ENCODE results near the gene CCDC15.
"Not testable (repeated sequence)": the region's sequence is repeated elsewhere in the genome, so short reads cannot be mapped to it uniquely, and the experiment has no call there.

Gene CCDC15

GRCh38 chr11:125001079-125001778 is 47.2 kb downstream of the CCDC15 start:
- DNase-seq (ENCODE audit: low spot score) = no peak

- DNase-seq (ENCODE audit: low spot score) = no peak
Observed at GRCh38 chr11:125001849-125002248, 47.8 kb downstream of the CCDC15 start.

GRCh38 chr11:125005491-125005890 is 51.5 kb downstream of the CCDC15 start:
- DNase-seq (ENCODE audit: low spot score) = no peak

GRCh38 chr11:125016413-125016812 is 62.4 kb downstream of the CCDC15 start:
- no peak for DNase-seq (ENCODE audit: low spot score)

GRCh38 chr11:125020342-125020741 is 66.3 kb downstream of the CCDC15 start:
- DNase-seq (ENCODE audit: low spot score) = no peak

GRCh38 chr11:125022551-125022950 is 68.5 kb downstream of the CCDC15 start:
- DNase-seq (ENCODE audit: low spot score) = no peak

GRCh38 chr11:125025968-125026367 is 72.0 kb downstream of the CCDC15 start:
- DNase-seq (ENCODE audit: low spot score) = no peak

GRCh38 chr11:125029431-125029830 is 75.4 kb downstream of the CCDC15 start:
- not testable (repeated sequence) for DNase-seq (ENCODE audit: low spot score)

GRCh38 chr11:125036933-125037332 is 82.9 kb downstream of the CCDC15 start:
- no peak for DNase-seq (ENCODE audit: low spot score)

GRCh38 chr11:125049164-125049792 is 95.3 kb downstream of the CCDC15 start:
- DNase-seq (ENCODE audit: low spot score) = no peak

GRCh38 chr11:125052047-125052446 is 98.0 kb downstream of the CCDC15 start:
- no peak for DNase-seq (ENCODE audit: low spot score)

GRCh38 chr11:125053167-125053566 is 99.2 kb downstream of the CCDC15 start:
- no peak for DNase-seq (ENCODE audit: low spot score)

GRCh38 chr11:125055107-125055715 is 101.2 kb downstream of the CCDC15 start:
- DNase-seq (ENCODE audit: low spot score) = no peak

- DNase-seq (ENCODE audit: low spot score) = not testable (repeated sequence)
Observed at GRCh38 chr11:125056111-125056510, 102.1 kb downstream of the CCDC15 start.

- no peak for DNase-seq (ENCODE audit: low spot score)
Observed at GRCh38 chr11:125056931-125057692, 103.1 kb downstream of the CCDC15 start.

- no peak for DNase-seq (ENCODE audit: low spot score)
Observed at GRCh38 chr11:125057693-125058016, 103.7 kb downstream of the CCDC15 start.

- DNase-seq (ENCODE audit: low spot score) = no peak
Observed at GRCh38 chr11:125061281-125061680, 107.3 kb downstream of the CCDC15 start.

GRCh38 chr11:125062218-125062930 is 108.4 kb downstream of the CCDC15 start:
- no peak for DNase-seq (ENCODE audit: low spot score)

- peak; percentile 75 for DNase-seq (ENCODE audit: low spot score)
Observed at GRCh38 chr11:125062931-125063428, 109.0 kb downstream of the CCDC15 start, which contains the start of gene SLC37A2. Gene SLC37A2, plus strand, starts transcription at chr11:125063305. Its CDS starts 63 bp downstream, at chr11:125063368.

- DNase-seq (ENCODE audit: low spot score) = no peak
Observed at GRCh38 chr11:125063429-125064043, 109.5 kb downstream of the CCDC15 start.

- no peak for DNase-seq (ENCODE audit: low spot score)
Observed at GRCh38 chr11:125064070-125064469, 110.1 kb downstream of the CCDC15 start.
